Right lobe of liver (tissue), 6 donors: ENCODE results near the gene CCM2. TPM values are rescaled to one million over a fixed set of nuclear protein-coding genes. Genes with fewer than 3 reads are reported as not detected.

ENCODE experiments used
- ATAC-seq, 4 donors: fragments of 200-7000 bp; cut with Tn5 transposase; one replicate each; pipeline ENCODE4 v1.9.1; 2020; ENCODE audit warnings: mild to moderate bottlenecking in 4 of 4, moderate library complexity in 4 of 4
- DNase-seq, 3 donors: peaks; one replicate each; pipeline ENCODE4 v3.0.0-alpha.2; 2020
- H3K27ac ChIP-seq, 3 donors: fragments of 200-600 bp; one replicate each; pipeline ENCODE4 v1.8.0; 2022
- H3K27me3 ChIP-seq, 2 donors: fragments of 200-600 bp; one replicate each; pipeline ENCODE4 v1.8.0; 2022
- H3K36me3 ChIP-seq, 4 donors: fragments of 200-600 bp; sonication (generic) in 1 of 4; one replicate each; pipeline versions ENCODE4 v1.5.1 to v1.8.0; 2017 to 2022; ENCODE audit warnings: control low read depth in 1 of 4
- H3K4me1 ChIP-seq, 4 donors: fragments of 200-600 bp; sonication (generic) in 1 of 4; one replicate each; pipeline versions ENCODE4 v1.5.1 to v1.8.0; 2017 to 2022; ENCODE audit warnings: control low read depth in 1 of 4
- H3K4me3 ChIP-seq, 3 donors: fragments of 200-600 bp; one replicate each; pipeline ENCODE4 v1.8.0; 2022
- H3K9me3 ChIP-seq, 4 donors: fragments of 200-600 bp; sonication (generic) in 1 of 4; one replicate each; pipeline versions ENCODE4 v1.5.1 to v1.8.0; 2017 to 2022; ENCODE audit warnings: control low read depth in 1 of 4
- POLR2A ChIP-seq: fragments of 450-650 bp; IDR thresholded peaks from one replicate; pipeline ENCODE4 v1.6.1; 2017; ENCODE audit warnings: antibody characterized with exemption, mild to moderate bottlenecking
- WGBS: methylation state at CpG from one replicate; pipeline ENCODE4 v1.1.6; 2018; ENCODE audit warnings: low coverage, low lambda C conversion rate; ENCODE audit not compliant: insufficient coverage; ENCODE audit errors: missing lambda C conversion rate; 5-methylcytosine and 5-hydroxymethylcytosine counted together
- intact Hi-C, 2 donors: fragments of 100-400 bp; cut with DNase I; formaldehyde crosslinking; loops; one replicate each; pipeline versions ENCODE4 v1.11.2 to v1.14.1; 2022
- total RNA-seq, 6 experiments: library from RNA; depleted of rRNA in 2 of 6; stranded (reverse); fragments of >200 nt in 2 of 6; fragmentation: NEBNext Ultra II Directional in 3 of 6; extraction: Animal tissue kit (Norgen Biotek cat#: 25700) in 3 of 6; gene quantifications; one replicate each; pipeline versions ENCODE4 v1.1.0 to v1.2.4, GENCODE V29; 2016 to 2023
- TF ChIP-seq, protein P1 (sequence below), 4 donors: fragments of 200-600 bp in 3 of 4; fragments of 450-650 bp in 1 of 4; IDR thresholded peaks; one replicate each; pipeline versions ENCODE4 v1.5.1 to v1.8.0; 2016 to 2022; ENCODE audit warnings: antibody characterized with exemption in 4 of 4, mild to moderate bottlenecking in 2 of 4
- donor health status: DM: no; HTN: yes; CAD: no.
- donor health status: DM: no; HTN: no; CAD: no.
- donor health status: DM: no; HTN: no; CAD: no.
- donor health status: DM: no; HTN: yes; CAD: no.
- donor health status: DM: no; HTN: yes; CAD: no.

CCM2 gene
- total RNA-seq, 6 experiments from 2014 or later, result 29.4 to 70.7 (median 37.9) TPM

DNA sequence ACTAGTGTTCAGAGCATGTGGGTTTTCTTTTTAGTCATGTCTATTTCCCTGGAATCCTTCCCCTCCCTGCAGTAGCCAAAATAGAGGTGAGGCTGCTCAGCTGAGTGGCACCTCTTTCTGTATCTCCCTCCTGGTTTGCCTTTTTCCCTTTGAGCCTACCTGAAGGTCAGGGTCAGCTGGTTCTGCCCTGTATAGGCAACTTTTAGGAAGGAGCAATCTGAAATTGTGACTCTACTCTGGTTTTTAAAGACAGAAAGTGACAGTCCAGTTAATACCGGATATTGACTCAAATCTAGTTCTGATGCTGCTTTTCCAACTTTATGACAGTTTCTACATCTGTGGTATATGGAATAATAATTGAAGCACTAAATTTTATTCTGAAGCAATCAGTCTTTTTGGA, 26.0 kb downstream of the CCM2 start:
- Histone ChIP-seq H3K27me3 (no peaks in the 10 kb centered on the region), H3K9me3 (no peaks in the 10 kb centered on the region), H3K27ac (no peak overlapping the region), H3K4me1 (peaks cover 0 to 3% (median 0%) of the 10 kb centered on the region in 4 donors), H3K36me3 (peaks cover 0 to 6% (median 0%) of the 10 kb centered on the region in 4 donors), H3K4me3 (no peak overlapping the region)
- peak in 1 of 3 donors; percentile 14 for DNase-seq
- TF ChIP-seq POLR2A, result no peak
- TF ChIP-seq, protein P1, sequence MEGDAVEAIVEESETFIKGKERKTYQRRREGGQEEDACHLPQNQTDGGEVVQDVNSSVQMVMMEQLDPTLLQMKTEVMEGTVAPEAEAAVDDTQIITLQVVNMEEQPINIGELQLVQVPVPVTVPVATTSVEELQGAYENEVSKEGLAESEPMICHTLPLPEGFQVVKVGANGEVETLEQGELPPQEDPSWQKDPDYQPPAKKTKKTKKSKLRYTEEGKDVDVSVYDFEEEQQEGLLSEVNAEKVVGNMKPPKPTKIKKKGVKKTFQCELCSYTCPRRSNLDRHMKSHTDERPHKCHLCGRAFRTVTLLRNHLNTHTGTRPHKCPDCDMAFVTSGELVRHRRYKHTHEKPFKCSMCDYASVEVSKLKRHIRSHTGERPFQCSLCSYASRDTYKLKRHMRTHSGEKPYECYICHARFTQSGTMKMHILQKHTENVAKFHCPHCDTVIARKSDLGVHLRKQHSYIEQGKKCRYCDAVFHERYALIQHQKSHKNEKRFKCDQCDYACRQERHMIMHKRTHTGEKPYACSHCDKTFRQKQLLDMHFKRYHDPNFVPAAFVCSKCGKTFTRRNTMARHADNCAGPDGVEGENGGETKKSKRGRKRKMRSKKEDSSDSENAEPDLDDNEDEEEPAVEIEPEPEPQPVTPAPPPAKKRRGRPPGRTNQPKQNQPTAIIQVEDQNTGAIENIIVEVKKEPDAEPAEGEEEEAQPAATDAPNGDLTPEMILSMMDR (IDR thresholded peaks at IDR 0.05), result no peak
- intact Hi-C loops, result no loop called here
- WGBS, result 100% methylated on average over 1 of the region's 1 CpG
- ATAC-seq, result no peak

DNA sequence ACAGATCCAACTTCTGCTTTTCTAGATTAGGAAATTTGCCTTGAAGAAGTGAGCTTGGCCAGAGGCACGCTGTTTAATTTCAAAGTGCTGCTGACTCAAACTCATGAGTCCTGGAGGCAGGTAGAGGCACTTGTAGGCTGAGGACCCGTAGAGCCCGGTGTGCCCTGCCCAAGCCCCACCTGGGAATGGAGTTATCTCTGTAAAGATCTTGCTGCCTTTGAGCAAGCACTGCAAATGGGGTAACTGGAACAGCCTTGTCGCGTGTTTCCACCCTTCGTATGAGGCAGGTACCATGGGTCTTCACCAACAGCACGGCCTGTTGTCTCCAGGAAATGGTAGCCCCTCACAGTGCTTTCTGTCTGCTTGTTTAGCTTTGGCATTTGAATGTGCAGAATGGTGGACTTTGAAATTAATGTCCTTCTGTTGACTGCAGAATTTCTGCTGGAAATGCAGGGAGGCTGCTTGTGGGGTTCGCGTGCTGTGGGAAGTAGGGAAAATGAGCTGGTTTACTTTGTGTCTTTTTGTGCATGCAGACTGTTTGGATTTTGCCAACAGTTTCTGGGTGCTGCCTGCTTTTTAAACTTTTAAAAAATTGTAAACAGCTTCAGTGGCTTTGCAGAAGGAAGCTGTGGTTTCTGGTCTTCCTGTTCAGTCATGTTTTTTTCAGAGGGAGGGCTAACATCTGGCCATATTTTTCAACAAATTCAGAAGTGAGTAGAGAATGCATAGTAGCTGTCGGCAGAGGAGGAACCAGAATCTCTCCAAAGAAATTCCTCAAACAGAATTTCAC, 27.2 kb downstream of the CCM2 start:
- peak; percentile 24 to 71 (median 42) for ATAC-seq
- Histone ChIP-seq H3K27ac (peak overlapping the region in 2 of 3 donors; percentile 13 to 35), H3K4me1 (no peaks in the 10 kb centered on the region), H3K9me3 (no peaks in the 10 kb centered on the region), H3K27me3 (no peaks in the 10 kb centered on the region), H3K36me3 (peaks cover 0 to 6% (median 0%) of the 10 kb centered on the region in 4 donors), H3K4me3 (peak overlapping the region in 2 of 3 donors; percentile 12 to 33)
- intact Hi-C loops, result no loop called here
- WGBS, result 60% methylated on average over 9 of the region's 10 CpGs
- TF ChIP-seq, protein P1 (IDR thresholded peaks at IDR 0.05), result no peak
- peak; percentile 17 for TF ChIP-seq POLR2A
- peak in 2 of 3 donors; percentile 42 to 54 for DNase-seq

DNA sequence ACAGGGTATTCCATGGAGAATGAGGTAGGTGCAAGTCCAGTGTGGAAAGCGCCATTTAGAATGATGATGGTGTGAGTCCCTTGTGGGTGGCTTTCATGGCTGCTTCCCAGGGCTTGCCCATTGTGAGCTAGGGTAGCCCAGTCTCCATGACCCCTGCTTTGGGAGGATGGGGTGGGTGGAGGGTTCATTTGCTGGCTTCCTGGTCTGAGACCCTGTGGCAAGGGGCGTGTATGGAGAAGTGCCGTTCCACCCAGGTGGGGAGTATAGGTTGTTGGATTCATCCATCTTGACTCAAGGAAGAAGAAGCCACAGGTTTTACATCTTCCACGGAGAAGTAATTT, 27.7 kb downstream of the CCM2 start:
- peak in 1 of 3 donors; percentile 44 for DNase-seq
- H3K27me3 ChIP-seq, result no peaks in the 10 kb centered on the region
- TF ChIP-seq, protein P1 (IDR thresholded peaks at IDR 0.05), result no peak
- TF ChIP-seq POLR2A, result no peak
- intact Hi-C loops, result no loop called here
- peak overlapping the region in 1 of 3 donors; percentile 13 for H3K27ac ChIP-seq
- WGBS, result 79% methylated on average over 3 of the region's 4 CpGs
- H3K9me3 ChIP-seq, result no peaks in the 10 kb centered on the region
- H3K4me3 ChIP-seq, result peak overlapping the region in 2 of 3 donors; percentile 12 to 33
- peaks cover 0 to 6% (median 0%) of the 10 kb centered on the region in 4 donors for H3K36me3 ChIP-seq
- ATAC-seq, result peak in 2 of 4 donors; percentile 21 to 28
- H3K4me1 ChIP-seq, result no peaks in the 10 kb centered on the region

DNA sequence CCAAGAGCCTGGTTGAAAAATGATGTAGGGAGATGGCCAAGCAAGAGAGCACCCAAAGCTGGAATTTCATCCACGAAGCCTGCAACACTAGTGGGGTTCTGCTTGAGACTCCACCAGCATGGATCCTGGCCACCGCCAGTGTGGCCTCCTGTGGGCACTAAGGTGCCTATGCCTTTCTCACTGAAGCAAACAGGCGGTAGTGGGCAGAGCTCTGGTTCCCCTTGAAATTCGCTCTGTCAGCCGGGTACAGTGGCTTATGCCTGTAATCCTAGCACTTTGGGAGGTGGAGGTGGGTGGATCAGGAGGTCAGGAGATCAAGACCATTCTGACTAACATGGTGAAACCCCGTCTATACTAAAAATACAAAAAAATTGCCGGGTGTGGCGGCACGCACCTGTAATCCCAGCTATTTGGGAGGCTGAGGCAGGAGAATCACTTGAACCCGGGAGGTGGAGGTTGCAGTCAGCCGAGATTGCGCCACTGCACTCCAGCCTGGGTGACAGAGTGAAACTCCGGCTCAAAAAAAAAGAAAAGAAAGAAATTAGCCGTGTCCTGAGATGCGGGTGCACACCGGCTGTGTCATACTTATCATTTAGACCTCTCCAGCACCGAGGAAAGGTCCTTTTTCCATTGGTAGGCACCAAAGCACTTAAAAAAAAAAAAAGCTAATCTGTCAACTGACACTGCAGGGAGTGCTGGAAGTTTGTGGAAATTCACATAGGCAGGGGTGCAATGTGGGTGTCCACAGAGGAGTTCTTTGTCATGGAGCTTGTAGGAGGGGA, 28.3 kb downstream of the CCM2 start:
- Histone ChIP-seq H3K27ac (no peak overlapping the region), H3K4me3 (peak overlapping the region in 2 of 3 donors; percentile 12 to 33), H3K36me3 (peaks cover 0 to 6% (median 0%) of the 10 kb centered on the region in 4 donors), H3K4me1 (peaks cover 0 to 6% (median 2%) of the 10 kb centered on the region in 4 donors), H3K9me3 (no peaks in the 10 kb centered on the region), H3K27me3 (no peaks in the 10 kb centered on the region)
- no peak for ATAC-seq
- WGBS, result 70% methylated on average over 15 of the region's 17 CpGs
- intact Hi-C loops, result no loop called here
- TF ChIP-seq, protein P1 (IDR thresholded peaks at IDR 0.05), result no peak
- TF ChIP-seq POLR2A, result no peak
- peak in 1 of 3 donors; percentile 31 for DNase-seq
